OCI-LY7 (cell line): ENCODE results near the gene GMPPA.

Experiments used
- CTCF ChIP-seq: fragments of 200-600 bp; sonication (generic); conservative IDR thresholded peaks from 2 replicates; pipeline ENCODE4 v1.5.1; 2014; ENCODE audit warnings: mild to moderate bottlenecking, antibody characterized with exemption, low read length, moderate library complexity, mixed read lengths
- EZH2phosphoT487 ChIP-seq: fragments of 200-600 bp; sonication (generic); IDR thresholded peaks from 2 replicates; pipeline ENCODE4 v1.6.1; 2018; ENCODE audit warnings: low read depth, borderline replicate concordance, mild to moderate bottlenecking, mixed run types, antibody characterized with exemption, low read length, moderate library complexity, mixed read lengths

GRCh38 chr2:219460424-219460926 is 38.2 kb upstream of the GMPPA start:
- TF ChIP-seq EZH2phosphoT487 (no peak), CTCF (no peak)
